ENCODE data around the gene NAP1L4.

Gene NAP1L4

GRCh38 chr11:3002871-3003270 is 10.7 kb upstream of the NAP1L4 start:
- Histone ChIP-seq H3K4me1 (ENCODE audit: insufficient read depth, low read length, severe bottlenecking) (no peaks in the 10 kb centered on the region), H4K20me1 (ENCODE audit: insufficient read depth, low read length) (no peaks in the 10 kb centered on the region), H3F3A (ENCODE audit: insufficient read depth, low read length) (no peaks in the 10 kb centered on the region), H3K9me2 (ENCODE audit: low read depth, low read length) (no peaks in the 10 kb centered on the region), H3K79me2 (ENCODE audit: insufficient read depth, low read length) (no peaks in the 10 kb centered on the region), H3K27me3 (ENCODE audit: insufficient read depth, low read length) (no peaks in the 10 kb centered on the region), H3K36me3 (ENCODE audit: insufficient read depth, low read length) (peaks cover 23% of the 10 kb centered on the region; the same call in 1 of the 2 replicates), H3K4me3 (ENCODE audit: low read depth, low read length, poor library complexity, severe bottlenecking) (no peak overlapping the region), H3K9me3 (ENCODE audit: low read length) (no peaks in the 10 kb centered on the region), H3K9ac (ENCODE audit: low read length) (no peak overlapping the region), H3K27ac (ENCODE audit: low read depth, low read length, poor library complexity, severe bottlenecking) (no peak overlapping the region), H3K4me2 (ENCODE audit: low read length) (no peak overlapping the region), H2AFZ (ENCODE audit: low read length) (no peak overlapping the region)
- TF ChIP-seq EZH2 (IDR thresholded peaks at IDR 0.05; ENCODE audit: borderline replicate concordance, low read length) (no peak), CTCF (IDR thresholded peaks at IDR 0.05; ENCODE audit: low read length) (no peak)

- H3K4me3 ChIP-seq (ENCODE audit: low read depth, low read length, poor library complexity, severe bottlenecking) = no peak overlapping the region
- TF ChIP-seq CTCF (IDR thresholded peaks at IDR 0.05; ENCODE audit: low read length) = no peak
- no peak for TF ChIP-seq EZH2 (IDR thresholded peaks at IDR 0.05; ENCODE audit: borderline replicate concordance, low read length)
- no peak overlapping the region for H3K27ac ChIP-seq (ENCODE audit: low read depth, low read length, poor library complexity, severe bottlenecking)
- no peak overlapping the region for H3K9ac ChIP-seq (ENCODE audit: low read length)
- H3K4me1 ChIP-seq (ENCODE audit: insufficient read depth, low read length, severe bottlenecking) = no peaks in the 10 kb centered on the region
- no peaks in the 10 kb centered on the region for H3K9me2 ChIP-seq (ENCODE audit: low read depth, low read length)
- H3K9me3 ChIP-seq (ENCODE audit: low read length) = no peaks in the 10 kb centered on the region
- no peak overlapping the region for H3K4me2 ChIP-seq (ENCODE audit: low read length)
- H2AFZ ChIP-seq (ENCODE audit: low read length) = no peak overlapping the region
- H3K36me3 ChIP-seq (ENCODE audit: insufficient read depth, low read length) = peaks cover 19% of the 10 kb centered on the region; the same call in 1 of the 2 replicates
- H3K27me3 ChIP-seq (ENCODE audit: insufficient read depth, low read length) = no peaks in the 10 kb centered on the region
- H3K79me2 ChIP-seq (ENCODE audit: insufficient read depth, low read length) = no peaks in the 10 kb centered on the region
- H3F3A ChIP-seq (ENCODE audit: insufficient read depth, low read length) = no peaks in the 10 kb centered on the region
- H4K20me1 ChIP-seq (ENCODE audit: insufficient read depth, low read length) = no peaks in the 10 kb centered on the region
Observed at GRCh38 chr11:3002351-3002861, 10.3 kb upstream of the NAP1L4 start.

- no peak for TF ChIP-seq CTCF (IDR thresholded peaks at IDR 0.05; ENCODE audit: low read length)
- H3K27me3 ChIP-seq (ENCODE audit: insufficient read depth, low read length) = no peaks in the 10 kb centered on the region
- H3K9me2 ChIP-seq (ENCODE audit: low read depth, low read length) = no peaks in the 10 kb centered on the region
- no peak overlapping the region for H3K9ac ChIP-seq (ENCODE audit: low read length)
- peaks cover 19% of the 10 kb centered on the region; the same call in 1 of the 2 replicates for H3K36me3 ChIP-seq (ENCODE audit: insufficient read depth, low read length)
- H3F3A ChIP-seq (ENCODE audit: insufficient read depth, low read length) = no peaks in the 10 kb centered on the region
- H3K4me3 ChIP-seq (ENCODE audit: low read depth, low read length, poor library complexity, severe bottlenecking) = no peak overlapping the region
- H3K79me2 ChIP-seq (ENCODE audit: insufficient read depth, low read length) = no peaks in the 10 kb centered on the region
- H3K27ac ChIP-seq (ENCODE audit: low read depth, low read length, poor library complexity, severe bottlenecking) = no peak overlapping the region
- no peaks in the 10 kb centered on the region for H3K4me1 ChIP-seq (ENCODE audit: insufficient read depth, low read length, severe bottlenecking)
- no peaks in the 10 kb centered on the region for H3K9me3 ChIP-seq (ENCODE audit: low read length)
- H4K20me1 ChIP-seq (ENCODE audit: insufficient read depth, low read length) = no peaks in the 10 kb centered on the region
- no peak overlapping the region for H2AFZ ChIP-seq (ENCODE audit: low read length)
- no peak overlapping the region for H3K4me2 ChIP-seq (ENCODE audit: low read length)
Observed at GRCh38 chr11:3001496-3001895, 9.4 kb upstream of the NAP1L4 start.

Data from OCI-LY1 (cell line).